Iris pigment epithelial cell (primary cell): ENCODE measurements around the gene PEBP1.
"Not testable (repeated sequence)": the region's sequence is repeated elsewhere in the genome, so short reads cannot be mapped to it uniquely, and the experiment has no call there.

Experiments used
- DNase-seq: peaks from one replicate; pipeline ENCODE4 v3.0.0-alpha.2; 2011; ENCODE audit warnings: low read depth

Gene PEBP1

GRCh38 chr12:118135788-118136558, at the start of gene PEBP1:
PEBP1 (plus strand) TSS chr12:118136124; CDS start chr12:118136210, 86 bp downstream.
- DNase-seq = peak; percentile 92

DNA sequence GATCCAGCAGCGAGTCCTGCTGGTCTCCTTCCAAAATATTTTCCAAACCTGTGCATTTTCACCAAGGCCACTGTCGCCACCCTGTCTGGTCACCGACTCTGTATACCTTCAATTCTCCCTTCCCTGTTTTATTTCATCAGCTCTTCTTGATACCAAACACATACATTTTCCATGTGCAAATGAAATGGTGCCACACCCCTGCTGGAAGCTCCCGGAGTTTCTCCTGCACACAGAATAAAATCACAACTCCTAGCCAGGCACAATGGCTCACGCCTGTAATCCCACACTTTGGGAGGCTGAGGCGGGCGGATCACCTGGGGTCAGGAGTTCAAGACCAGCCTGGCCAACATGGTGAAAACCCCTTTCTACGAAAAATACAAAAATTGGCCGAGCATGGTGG, 46.1 kb upstream of the PEBP1 start:
- DNase-seq = no peak

- no peak for DNase-seq
Measured at GRCh38 chr12:118094039-118094438, 41.9 kb upstream of the PEBP1 start.

- no peak for DNase-seq
Measured at GRCh38 chr12:118098401-118098800, 37.5 kb upstream of the PEBP1 start.

- DNase-seq = no peak
Measured at GRCh38 chr12:118098911-118099671, 36.8 kb upstream of the PEBP1 start.

GRCh38 chr12:118101051-118101450, 34.9 kb upstream of the PEBP1 start:
- DNase-seq = no peak

GRCh38 chr12:118102070-118102469, 33.9 kb upstream of the PEBP1 start:
- DNase-seq = no peak

- DNase-seq = no peak
Measured at GRCh38 chr12:118102609-118103008, 33.3 kb upstream of the PEBP1 start.

DNA sequence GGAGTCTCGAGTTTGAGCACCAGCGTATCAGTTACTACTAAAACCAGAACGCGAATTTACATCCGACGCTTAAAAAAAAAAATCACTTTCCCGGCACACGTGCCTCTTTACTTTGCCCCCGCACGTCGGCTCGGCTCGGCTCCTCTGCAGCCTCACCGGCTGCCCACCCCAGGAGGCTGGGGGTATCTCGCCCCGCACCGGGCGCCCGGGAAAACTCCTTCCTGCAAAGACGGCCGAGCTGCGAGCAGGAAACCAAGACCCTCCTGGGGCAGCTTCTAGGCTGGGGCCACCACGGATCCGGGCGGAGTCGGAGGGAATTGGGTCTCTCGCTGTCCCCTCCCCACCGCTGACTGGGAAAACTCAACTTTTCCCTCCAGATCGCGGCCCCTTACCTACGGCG, 32.7 kb upstream of the PEBP1 start:
- DNase-seq = peak; percentile 23

DNA sequence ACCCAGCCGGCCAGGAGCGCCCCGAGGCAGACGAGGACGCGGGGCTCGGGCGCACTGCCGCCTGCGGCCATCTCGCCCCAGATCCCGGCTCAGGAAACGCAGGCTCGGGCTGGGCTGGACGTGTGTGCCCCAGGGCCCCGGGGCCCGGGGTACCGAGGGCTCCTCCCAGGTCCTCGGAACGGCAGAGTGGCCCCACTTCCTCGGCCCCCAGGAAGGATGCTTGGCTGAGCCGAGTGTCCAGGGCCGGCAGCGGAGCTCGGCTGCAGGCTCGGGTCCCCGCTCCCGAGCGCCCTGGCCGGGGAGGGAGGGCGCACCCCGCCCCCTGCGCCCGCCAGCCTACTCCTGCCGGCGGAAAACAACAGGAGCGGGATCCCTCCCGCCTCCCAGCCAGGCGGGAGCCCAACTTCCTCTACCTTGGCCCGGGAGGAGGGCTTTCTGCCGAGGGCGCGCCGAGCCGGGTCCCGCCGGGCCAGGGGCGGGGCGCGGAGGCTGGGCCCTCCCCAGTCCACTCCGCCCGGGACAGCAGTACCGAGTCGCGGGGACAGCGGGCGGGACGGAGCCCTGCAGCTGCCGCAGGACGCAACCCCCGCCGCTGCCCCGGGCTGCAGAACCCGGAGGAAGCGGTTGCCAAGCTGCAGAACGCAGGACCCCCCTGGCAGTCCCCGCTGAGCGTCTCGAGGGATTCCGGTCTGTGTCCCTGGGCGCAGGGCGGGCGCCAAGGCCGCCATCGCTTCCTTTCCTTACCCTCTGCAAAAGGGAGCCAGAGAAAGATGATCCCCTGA, 32.1 kb upstream of the PEBP1 start, which contains the start of gene VSIG10:
TSS of gene VSIG10 (minus strand) at position 411 of the 782 bp plus-strand sequence. CDS start at position 71, 340 bp downstream.
- peak; percentile 46 for DNase-seq

DNA sequence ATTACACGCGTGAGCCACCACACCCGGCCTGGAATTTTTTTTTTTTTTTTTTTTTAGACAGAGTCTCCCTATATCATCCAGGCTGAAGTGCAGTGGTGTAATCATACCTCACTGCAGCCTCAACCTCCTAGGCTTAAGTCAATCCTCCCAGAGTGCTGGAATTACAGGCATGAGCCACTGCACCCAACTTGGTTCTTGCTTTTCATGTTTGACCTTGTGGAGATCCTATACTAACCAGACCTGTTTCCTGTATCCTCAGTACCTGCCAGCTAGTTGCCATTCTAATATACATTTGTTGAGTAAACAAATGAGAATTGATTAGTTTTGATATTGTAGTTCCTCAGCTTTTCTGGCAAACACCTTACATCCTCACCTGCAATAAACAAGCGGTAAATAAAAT, 28.9 kb upstream of the PEBP1 start:
- no peak for DNase-seq

DNA sequence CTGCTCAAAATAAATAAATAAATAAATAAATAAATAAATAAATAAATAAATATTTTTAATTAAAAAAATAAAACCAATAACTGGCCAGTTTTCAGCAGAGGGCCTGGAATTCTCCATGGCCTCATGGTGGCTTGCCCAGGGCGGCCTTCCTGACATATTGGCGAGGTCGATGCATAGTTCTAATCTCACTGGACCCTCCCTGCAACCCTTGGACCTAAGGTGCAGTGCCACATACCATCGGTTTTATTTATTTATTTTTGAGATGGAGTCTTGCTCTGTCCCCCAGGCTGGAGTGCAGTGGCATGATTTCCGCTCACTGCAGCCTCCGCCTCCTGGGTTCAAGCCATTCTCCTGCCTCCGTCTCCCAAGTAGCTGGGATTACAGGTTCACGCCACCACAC, 28.2 kb upstream of the PEBP1 start:
- no peak for DNase-seq

- DNase-seq = no peak
Measured at GRCh38 chr12:118109088-118109487, 26.8 kb upstream of the PEBP1 start.

- DNase-seq = no peak
Measured at GRCh38 chr12:118119449-118119879, 16.5 kb upstream of the PEBP1 start.

GRCh38 chr12:118120579-118121363, 15.2 kb upstream of the PEBP1 start:
- DNase-seq = peak; percentile 71

DNA sequence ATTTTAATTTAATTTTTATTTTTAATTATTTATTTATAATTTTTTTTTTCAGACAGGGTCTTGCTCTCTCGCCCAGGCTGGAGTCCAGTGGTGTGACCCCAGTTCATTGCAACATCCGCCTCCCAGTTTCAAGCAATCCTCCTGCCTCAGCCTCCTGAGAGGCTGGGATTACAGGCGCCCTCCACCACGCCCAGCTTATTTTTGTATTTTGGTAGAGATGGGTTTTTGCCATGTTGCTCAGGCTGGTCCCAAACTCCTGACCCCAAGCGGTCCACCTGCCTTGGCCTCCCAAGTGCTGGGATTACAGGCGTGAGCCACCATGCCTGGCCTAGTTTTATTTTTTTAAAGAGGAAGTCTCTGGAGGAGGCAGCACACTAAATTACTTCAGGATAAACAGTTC, 13.7 kb upstream of the PEBP1 start:
- no peak for DNase-seq

DNA sequence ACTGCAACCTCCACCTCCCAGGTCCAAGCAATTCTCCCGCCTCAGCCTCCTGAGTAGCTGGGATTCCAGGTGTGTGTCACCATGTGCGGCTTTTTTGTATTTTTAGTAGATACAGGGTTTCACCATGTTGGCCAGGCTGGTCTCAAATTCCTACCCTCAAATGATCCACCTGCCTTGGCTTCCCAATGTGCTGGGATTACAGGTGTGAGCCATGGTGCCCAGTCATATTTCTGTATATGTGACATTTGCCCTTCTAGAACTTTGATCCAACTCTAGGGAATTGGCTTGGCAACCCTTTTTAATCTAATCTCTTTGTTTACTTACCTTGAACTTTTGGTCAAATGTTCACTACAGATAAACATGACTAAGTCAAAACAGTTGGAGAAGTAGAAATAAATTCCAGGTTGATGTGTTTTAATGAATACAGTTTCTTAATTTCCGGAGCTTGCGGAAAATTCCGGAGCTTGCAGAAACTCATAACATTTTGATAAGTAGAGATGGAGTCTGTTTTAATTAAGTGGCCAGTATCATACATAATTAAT, 11.5 kb upstream of the PEBP1 start:
- DNase-seq = no peak

- no peak for DNase-seq
Measured at GRCh38 chr12:118125743-118126118, 10.2 kb upstream of the PEBP1 start.

DNA sequence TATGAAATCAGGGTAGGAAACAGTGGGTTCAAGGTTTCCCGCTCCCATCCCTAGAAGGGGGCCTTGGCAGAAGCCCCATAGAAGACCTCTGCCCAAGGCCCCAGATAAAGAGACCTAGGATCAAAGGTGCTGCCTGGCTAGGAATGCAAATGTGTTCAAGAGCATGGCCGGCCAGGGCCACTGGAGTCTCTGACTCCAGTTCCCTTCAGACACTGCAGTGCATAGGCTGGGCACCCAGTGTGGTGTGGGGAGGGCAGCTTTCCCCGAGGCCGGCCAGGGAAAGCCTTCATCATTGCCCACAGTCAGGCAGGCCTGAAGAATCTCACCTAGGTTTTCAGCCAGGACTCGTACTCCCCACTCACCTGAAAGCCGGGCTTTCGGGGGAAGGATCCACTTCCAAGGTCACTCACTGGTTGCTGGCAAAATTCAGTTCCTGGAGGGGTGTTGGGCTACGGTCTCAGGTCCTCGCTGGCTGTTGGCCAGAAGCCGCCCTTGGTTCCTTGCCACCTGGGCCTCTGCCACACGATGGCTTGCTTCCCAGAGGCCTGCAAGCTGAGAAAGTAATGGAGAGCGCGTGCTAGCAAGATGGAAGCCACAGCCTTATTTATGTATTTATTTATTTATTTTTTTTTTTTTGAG, 9.7 kb upstream of the PEBP1 start:
- no peak for DNase-seq

DNA sequence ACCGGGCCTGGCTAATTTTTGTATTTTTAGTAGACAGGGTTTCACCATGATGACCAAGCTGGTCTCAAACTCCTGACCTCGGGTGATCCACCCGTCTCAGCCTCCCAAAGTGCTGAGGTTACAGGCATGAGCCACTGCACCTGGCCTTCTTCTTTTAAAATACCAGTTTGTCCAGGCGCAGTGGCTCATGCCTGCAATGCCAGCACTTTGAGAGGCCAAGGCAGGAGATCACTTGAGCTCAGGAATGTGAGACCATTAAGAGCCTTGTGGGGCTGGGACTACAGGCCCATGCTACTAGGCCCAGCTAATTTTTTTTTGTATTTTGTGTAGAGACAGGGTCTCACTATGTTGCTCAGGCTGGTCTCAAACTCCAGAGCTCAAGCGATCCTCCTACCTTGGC, 8.1 kb upstream of the PEBP1 start:
- DNase-seq = no peak

- DNase-seq = not testable (repeated sequence)
Measured at GRCh38 chr12:118129436-118129835, 6.5 kb upstream of the PEBP1 start.
